ENCODE measurements around the gene EPG5.

Gene EPG5

GRCh38 chr18:45837283-45838070, 129.7 kb downstream of the EPG5 start:
- no peak overlapping the region for H3K4me3 ChIP-seq (ENCODE audit: low read depth, low read length)
- no peak for TF ChIP-seq CTCF (IDR thresholded peaks at IDR 0.05; ENCODE audit: control insufficient read depth, extremely low read depth, insufficient read depth)
- DNase-seq (ENCODE audit: low read depth) = no peak

DNA sequence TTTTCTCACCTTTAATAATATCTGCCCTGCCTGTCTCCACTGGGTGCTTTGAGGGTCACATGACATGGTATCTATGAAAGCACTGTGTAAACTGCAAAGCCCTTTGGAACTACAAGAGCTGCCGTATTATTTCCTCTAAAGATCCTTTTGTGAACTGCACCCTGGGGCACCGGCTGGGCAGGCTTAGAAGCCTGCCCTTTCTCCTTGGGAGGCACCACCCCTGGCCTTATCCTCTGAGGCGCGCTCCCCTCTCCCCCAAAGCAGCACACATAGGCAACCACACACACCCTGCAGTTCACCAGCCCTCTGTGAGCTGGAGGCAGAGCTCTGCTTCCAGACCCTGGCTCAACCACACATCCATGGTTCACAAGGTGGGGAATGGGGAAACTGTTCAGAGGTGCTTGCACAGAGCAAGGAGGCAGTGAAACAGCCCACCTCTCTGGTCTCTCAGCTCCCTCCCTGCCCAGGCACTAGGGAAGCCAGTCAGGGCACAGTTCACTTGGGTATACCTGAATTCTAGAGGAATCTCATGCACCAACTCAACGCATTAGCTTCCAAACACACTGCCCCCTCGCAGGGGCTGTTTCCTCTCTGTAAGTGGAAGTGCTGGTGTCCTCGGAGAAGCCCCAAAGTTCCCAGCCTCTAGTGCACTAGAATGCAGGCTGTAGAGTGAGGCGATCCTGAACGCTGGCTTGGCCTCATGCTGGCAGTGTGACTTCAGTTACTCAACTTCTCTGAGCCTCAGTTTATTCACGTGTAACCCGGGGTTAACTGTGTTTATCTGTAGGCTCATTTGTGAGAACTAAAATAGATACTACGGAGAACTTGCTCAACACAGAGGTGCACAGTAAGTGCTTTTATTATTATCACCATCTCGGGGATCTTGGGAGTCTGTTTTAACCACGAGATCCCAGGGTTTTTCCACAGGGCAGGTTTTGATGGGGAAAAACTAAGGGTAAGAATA, 130.6 kb downstream of the EPG5 start:
- H3K4me3 ChIP-seq (ENCODE audit: low read depth, low read length) = no peak overlapping the region
- no peak for DNase-seq (ENCODE audit: low read depth)
- TF ChIP-seq CTCF (IDR thresholded peaks at IDR 0.05; ENCODE audit: control insufficient read depth, extremely low read depth, insufficient read depth) = no peak

DNA sequence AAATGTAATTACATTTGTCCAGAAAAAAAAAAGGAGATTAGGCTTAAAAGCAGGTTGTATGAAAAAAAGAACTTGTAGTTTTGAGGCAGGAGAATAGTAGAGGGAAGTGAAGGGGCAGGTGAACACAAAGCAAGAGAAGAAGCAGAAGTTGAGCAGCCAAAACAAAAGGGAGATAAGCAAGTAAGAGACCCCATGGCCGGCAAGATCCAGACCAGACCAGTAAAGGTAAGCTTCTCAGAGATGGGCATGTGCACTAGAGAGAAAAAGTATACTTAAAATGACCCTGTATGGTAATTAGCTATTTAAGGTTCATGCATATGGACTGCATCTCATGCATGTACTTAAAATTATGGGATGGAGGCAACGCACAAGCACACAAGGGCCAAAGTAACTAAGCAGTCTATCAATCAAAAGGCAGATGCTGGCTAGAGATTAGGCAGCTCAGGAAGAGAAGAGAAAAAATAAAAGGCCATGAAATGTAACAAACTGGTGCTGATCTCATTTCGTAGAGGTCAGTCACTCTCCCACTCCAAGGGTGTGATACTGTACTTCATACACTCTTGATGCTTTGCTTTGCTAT, 132.0 kb downstream of the EPG5 start:
- no peak overlapping the region for H3K4me3 ChIP-seq (ENCODE audit: low read depth, low read length)
- TF ChIP-seq CTCF (IDR thresholded peaks at IDR 0.05; ENCODE audit: control insufficient read depth, extremely low read depth, insufficient read depth) = no peak
- DNase-seq (ENCODE audit: low read depth) = no peak

- DNase-seq (ENCODE audit: low read depth) = no peak
- no peak for TF ChIP-seq CTCF (IDR thresholded peaks at IDR 0.05; ENCODE audit: control insufficient read depth, extremely low read depth, insufficient read depth)
These were observed 132.8 kb downstream of the EPG5 start for GRCh38 chr18:45834306-45834705.

GRCh38 chr18:45833846-45834245, 133.3 kb downstream of the EPG5 start:
- DNase-seq (ENCODE audit: low read depth) = no peak
- H3K4me3 ChIP-seq (ENCODE audit: low read depth, low read length) = no peak overlapping the region
- no peak for TF ChIP-seq CTCF (IDR thresholded peaks at IDR 0.05; ENCODE audit: control insufficient read depth, extremely low read depth, insufficient read depth)

More at GRCh38 chr18:45834306-45834705, 132.8 kb downstream of the EPG5 start:
- no peak overlapping the region for H3K4me3 ChIP-seq (ENCODE audit: low read depth, low read length)

- DNase-seq (ENCODE audit: low read depth) = no peak
- no peak for TF ChIP-seq CTCF (IDR thresholded peaks at IDR 0.05; ENCODE audit: control insufficient read depth, extremely low read depth, insufficient read depth)
- H3K4me3 ChIP-seq (ENCODE audit: low read depth, low read length) = no peak overlapping the region
These were observed 136.2 kb downstream of the EPG5 start for GRCh38 chr18:45830917-45831316.
